GM23338 (cell line): ENCODE results near the gene LPP. TPM values are rescaled to one million over a fixed set of nuclear protein-coding genes. Genes with fewer than 3 reads are reported as not detected.

Source experiments
- ATAC-seq: fragments of 200-7000 bp; cut with Tn5 transposase; 3 replicates; pipeline ENCODE4 v1.9.1; 2020
- DNase-seq: peaks from one replicate; pipeline ENCODE4 v3.0.0-alpha.2; 2015; ENCODE audit warnings: low spot score
- H2AFZ ChIP-seq: fragments of 200-600 bp; sonication (generic); 2 replicates; pipeline ENCODE4 v1.8.0; 2016; ENCODE audit warnings: antibody characterized with exemption, mild to moderate bottlenecking, moderate library complexity
- H3F3A ChIP-seq: fragments of 200-600 bp; sonication (generic); replicated peaks from 2 replicates; pipeline ENCODE4 v1.8.0; 2017; ENCODE audit warnings: antibody characterized with exemption, mixed run types, low read depth
- H3K27ac ChIP-seq: fragments of 200-600 bp; sonication (generic); 2 replicates; pipeline ENCODE4 v1.6.1; 2016; ENCODE audit warnings: low read depth
- H3K27me3 ChIP-seq: fragments of 200-600 bp; sonication (generic); 2 replicates; pipeline ENCODE4 v1.8.0; 2016; ENCODE audit warnings: mild to moderate bottlenecking, mixed run types, moderate library complexity; ENCODE audit not compliant: insufficient read depth
- H3K36me3 ChIP-seq: fragments of 200-600 bp; sonication (generic); 2 replicates; pipeline ENCODE4 v1.8.0; 2016; ENCODE audit warnings: mild to moderate bottlenecking; ENCODE audit not compliant: insufficient read depth
- H3K4me1 ChIP-seq: fragments of 200-600 bp; sonication (generic); 2 replicates; pipeline ENCODE4 v1.8.0; 2016; ENCODE audit warnings: mild to moderate bottlenecking, moderate library complexity; ENCODE audit not compliant: insufficient read depth
- H3K4me2 ChIP-seq: fragments of 200-600 bp; sonication (generic); 2 replicates; pipeline ENCODE4 v1.7.1; 2017; ENCODE audit warnings: mixed run types
- H3K4me3 ChIP-seq: fragments of 200-600 bp; sonication (generic); 2 replicates; pipeline ENCODE4 v1.6.1; 2016; ENCODE audit warnings: mixed run types
- H3K79me2 ChIP-seq: fragments of 200-600 bp; sonication (generic); replicated peaks from 2 replicates; pipeline ENCODE4 v1.8.0; 2017; ENCODE audit warnings: mild to moderate bottlenecking; ENCODE audit not compliant: insufficient read depth
- H3K9me2 ChIP-seq: fragments of 200-600 bp; sonication (generic); 2 replicates; pipeline ENCODE4 v1.8.0; 2017; ENCODE audit not compliant: insufficient read depth
- H4K20me1 ChIP-seq: fragments of 200-600 bp; sonication (generic); replicated peaks from 2 replicates; pipeline ENCODE4 v1.8.0; 2017; ENCODE audit warnings: mild to moderate bottlenecking; ENCODE audit not compliant: insufficient read depth
- H3K27ac Mint-ChIP-seq: 2 replicates; pipeline ENCODE4 v1.8.0; 2020; ENCODE audit warnings: inconsistent platforms, mild to moderate bottlenecking, moderate library complexity, mixed read lengths
- H3K27me3 Mint-ChIP-seq: 3 replicates; pipeline ENCODE4 v1.8.0; 2022; ENCODE audit warnings: low read depth, mild to moderate bottlenecking, moderate library complexity, mixed read lengths, inconsistent platforms; ENCODE audit not compliant: insufficient read depth, poor library complexity
- H3K36me3 Mint-ChIP-seq: 3 replicates; pipeline ENCODE4 v1.8.0; 2021; ENCODE audit warnings: low read depth, mild to moderate bottlenecking, inconsistent platforms, moderate library complexity, mixed read lengths
- H3K4me1 Mint-ChIP-seq: 3 replicates; pipeline ENCODE4 v1.8.0; 2020; ENCODE audit warnings: mild to moderate bottlenecking, inconsistent platforms, mixed read lengths
- H3K4me3 Mint-ChIP-seq: 3 replicates; pipeline ENCODE4 v1.8.0; 2021; ENCODE audit warnings: moderate library complexity, mild to moderate bottlenecking, inconsistent platforms, mixed read lengths
- H3K9me3 Mint-ChIP-seq: 3 replicates; pipeline ENCODE4 v1.8.0; 2020; ENCODE audit warnings: moderate library complexity, mild to moderate bottlenecking, inconsistent platforms, mixed read lengths
- CREB1 ChIP-seq: fragments of 250-450 bp; sonication (Bioruptor Pico); IDR thresholded peaks from 2 replicates; pipeline ENCODE4 v1.5.0; 2020; ENCODE audit warnings: low read depth, mild to moderate bottlenecking, moderate library complexity
- CTCF ChIP-seq, 2 experiments: fragments of 200-600 bp in 1 of 2; sonication (generic) in 1 of 2; conservative IDR thresholded peaks; 2 replicates each; pipeline versions ENCODE4 v1.5.1 to v1.6.1; 2016 to 2017; ENCODE audit warnings: antibody characterized with exemption in 2 of 2, low read depth in 2 of 2, mild to moderate bottlenecking in 2 of 2, moderate library complexity in 1 of 2
- EZH2 ChIP-seq: fragments of 200-600 bp; sonication (generic); IDR thresholded peaks from one replicate; pipeline ENCODE4 v1.8.0; 2017; ENCODE audit warnings: antibody characterized with exemption, mild to moderate bottlenecking, low read depth; ENCODE audit not compliant: unreplicated experiment
- EZH2phosphoT487 ChIP-seq: fragments of 200-600 bp; sonication (generic); IDR thresholded peaks from one replicate; pipeline ENCODE4 v1.8.1; 2018; ENCODE audit warnings: antibody characterized with exemption; ENCODE audit not compliant: unreplicated experiment
- JUNB ChIP-seq: IDR thresholded peaks from one replicate; pipeline ENCODE4 v1.6.1; 2016; ENCODE audit warnings: antibody characterized with exemption; ENCODE audit not compliant: unreplicated experiment
- NANOG ChIP-seq: IDR thresholded peaks from 2 replicates; pipeline ENCODE4 v1.6.1; 2016; ENCODE audit warnings: antibody characterized with exemption, borderline replicate concordance
- POLR2AphosphoS5 ChIP-seq: IDR thresholded peaks from 2 replicates; pipeline ENCODE4 v1.6.1; 2016; ENCODE audit warnings: antibody characterized with exemption, low read depth
- STAT1 ChIP-seq: IDR thresholded peaks from one replicate; pipeline ENCODE4 v1.6.1; 2016; ENCODE audit warnings: antibody characterized with exemption; ENCODE audit not compliant: unreplicated experiment
- ZNF114 ChIP-seq: fragments of 250-450 bp; sonication (Bioruptor Pico); IDR thresholded peaks from 2 replicates; pipeline ENCODE4 v1.5.0; 2020; ENCODE audit warnings: mild to moderate bottlenecking, moderate library complexity
- ZNF331 ChIP-seq: fragments of 250-450 bp; sonication (Bioruptor Pico); IDR thresholded peaks from 2 replicates; pipeline ENCODE4 v1.5.0; 2020; ENCODE audit warnings: low read depth, mild to moderate bottlenecking, moderate library complexity
- ZNF462 ChIP-seq: fragments of 250-450 bp; sonication (Bioruptor Pico); IDR thresholded peaks from 2 replicates; pipeline ENCODE4 v1.5.0; 2020; ENCODE audit warnings: mild to moderate bottlenecking, moderate library complexity
- polyA plus RNA-seq: library from polyadenylated mRNA; unstranded; fragments of >200 nt; fragmentation: Nextera tagmentation; extraction: Ambion mirVana; gene quantifications from 2 replicates; pipeline ENCODE4 v1.2.1, GENCODE V29; 2016
- total RNA-seq: library from RNA; depleted of rRNA; stranded (reverse); fragments of >200 nt; shearing (Covaris generic); gene quantifications from 2 replicates; pipeline ENCODE4 v1.2.3, GENCODE V29; 2014
- TF ChIP-seq, protein P1 (sequence below): IDR thresholded peaks from 2 replicates; pipeline ENCODE4 v1.6.1; 2016; ENCODE audit warnings: antibody characterized with exemption
- TF ChIP-seq, protein P2 (sequence below): IDR thresholded peaks from one replicate; pipeline ENCODE4 v1.6.1; 2018; ENCODE audit warnings: antibody characterized with exemption; ENCODE audit not compliant: unreplicated experiment

The LPP gene
- total and polyA plus RNA-seq, 2 experiments from 2014 or later: 23.0 to 35.2 TPM

GRCh38 chr3:188473045-188473444, 319.1 kb downstream of the LPP start:
- no peak overlapping the region for H3K27ac ChIP-seq
- no peak overlapping the region for H3K4me3 Mint-ChIP-seq
- ATAC-seq: no peak

More at GRCh38 chr3:188473045-188473444, 319.1 kb downstream of the LPP start:
- Mint-ChIP-seq H3K4me1 (peaks cover 9% of the 10 kb centered on the region; the same call in 1 of the 3 replicates), H3K36me3 (no peaks in the 10 kb centered on the region), H3K27ac (no peak overlapping the region; the same call in 1 of the 2 replicates), H3K27me3 (no peaks in the 10 kb centered on the region), H3K9me3 (no peaks in the 10 kb centered on the region)
- Histone ChIP-seq H2AFZ (no peak overlapping the region), H3K4me1 (no peaks in the 10 kb centered on the region), H3K79me2 (no peaks in the 10 kb centered on the region), H3K4me2 (no peak overlapping the region), H3K36me3 (no peaks in the 10 kb centered on the region), H4K20me1 (no peaks in the 10 kb centered on the region), H3K4me3 (no peak overlapping the region), H3F3A (no peaks in the 10 kb centered on the region), H3K27me3 (no peaks in the 10 kb centered on the region), H3K9me2 (no peaks in the 10 kb centered on the region)
- no peak for DNase-seq
- TF ChIP-seq, protein P1, sequence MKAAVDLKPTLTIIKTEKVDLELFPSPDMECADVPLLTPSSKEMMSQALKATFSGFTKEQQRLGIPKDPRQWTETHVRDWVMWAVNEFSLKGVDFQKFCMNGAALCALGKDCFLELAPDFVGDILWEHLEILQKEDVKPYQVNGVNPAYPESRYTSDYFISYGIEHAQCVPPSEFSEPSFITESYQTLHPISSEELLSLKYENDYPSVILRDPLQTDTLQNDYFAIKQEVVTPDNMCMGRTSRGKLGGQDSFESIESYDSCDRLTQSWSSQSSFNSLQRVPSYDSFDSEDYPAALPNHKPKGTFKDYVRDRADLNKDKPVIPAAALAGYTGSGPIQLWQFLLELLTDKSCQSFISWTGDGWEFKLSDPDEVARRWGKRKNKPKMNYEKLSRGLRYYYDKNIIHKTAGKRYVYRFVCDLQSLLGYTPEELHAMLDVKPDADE: no peak
- TF ChIP-seq ZNF114 (no peak), EZH2phosphoT487 (no peak), POLR2AphosphoS5 (no peak), JUNB (no peak), CREB1 (CRISPR knock-in tag) (no peak), EZH2 (no peak), CTCF (conservative IDR thresholded peaks at IDR 0.05; ENCODE audit: low read depth in 2 of 2) (no peak), NANOG (no peak), ZNF462 (CRISPR knock-in tag) (no peak), STAT1 (no peak), ZNF331 (CRISPR knock-in tag) (no peak)
- TF ChIP-seq, protein P2, sequence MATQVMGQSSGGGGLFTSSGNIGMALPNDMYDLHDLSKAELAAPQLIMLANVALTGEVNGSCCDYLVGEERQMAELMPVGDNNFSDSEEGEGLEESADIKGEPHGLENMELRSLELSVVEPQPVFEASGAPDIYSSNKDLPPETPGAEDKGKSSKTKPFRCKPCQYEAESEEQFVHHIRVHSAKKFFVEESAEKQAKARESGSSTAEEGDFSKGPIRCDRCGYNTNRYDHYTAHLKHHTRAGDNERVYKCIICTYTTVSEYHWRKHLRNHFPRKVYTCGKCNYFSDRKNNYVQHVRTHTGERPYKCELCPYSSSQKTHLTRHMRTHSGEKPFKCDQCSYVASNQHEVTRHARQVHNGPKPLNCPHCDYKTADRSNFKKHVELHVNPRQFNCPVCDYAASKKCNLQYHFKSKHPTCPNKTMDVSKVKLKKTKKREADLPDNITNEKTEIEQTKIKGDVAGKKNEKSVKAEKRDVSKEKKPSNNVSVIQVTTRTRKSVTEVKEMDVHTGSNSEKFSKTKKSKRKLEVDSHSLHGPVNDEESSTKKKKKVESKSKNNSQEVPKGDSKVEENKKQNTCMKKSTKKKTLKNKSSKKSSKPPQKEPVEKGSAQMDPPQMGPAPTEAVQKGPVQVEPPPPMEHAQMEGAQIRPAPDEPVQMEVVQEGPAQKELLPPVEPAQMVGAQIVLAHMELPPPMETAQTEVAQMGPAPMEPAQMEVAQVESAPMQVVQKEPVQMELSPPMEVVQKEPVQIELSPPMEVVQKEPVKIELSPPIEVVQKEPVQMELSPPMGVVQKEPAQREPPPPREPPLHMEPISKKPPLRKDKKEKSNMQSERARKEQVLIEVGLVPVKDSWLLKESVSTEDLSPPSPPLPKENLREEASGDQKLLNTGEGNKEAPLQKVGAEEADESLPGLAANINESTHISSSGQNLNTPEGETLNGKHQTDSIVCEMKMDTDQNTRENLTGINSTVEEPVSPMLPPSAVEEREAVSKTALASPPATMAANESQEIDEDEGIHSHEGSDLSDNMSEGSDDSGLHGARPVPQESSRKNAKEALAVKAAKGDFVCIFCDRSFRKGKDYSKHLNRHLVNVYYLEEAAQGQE: no peak
